Activated naive CD4-positive, alpha-beta T cell treated with Interleukin-2 at 50 U/mL for 16 hours (primary cell): ENCODE measurements around the gene CHD9NB.

Experiments
- DNase-seq: peaks from one replicate; pipeline ENCODE4 v3.0.0-alpha.2; 2020

Gene CHD9NB

DNA sequence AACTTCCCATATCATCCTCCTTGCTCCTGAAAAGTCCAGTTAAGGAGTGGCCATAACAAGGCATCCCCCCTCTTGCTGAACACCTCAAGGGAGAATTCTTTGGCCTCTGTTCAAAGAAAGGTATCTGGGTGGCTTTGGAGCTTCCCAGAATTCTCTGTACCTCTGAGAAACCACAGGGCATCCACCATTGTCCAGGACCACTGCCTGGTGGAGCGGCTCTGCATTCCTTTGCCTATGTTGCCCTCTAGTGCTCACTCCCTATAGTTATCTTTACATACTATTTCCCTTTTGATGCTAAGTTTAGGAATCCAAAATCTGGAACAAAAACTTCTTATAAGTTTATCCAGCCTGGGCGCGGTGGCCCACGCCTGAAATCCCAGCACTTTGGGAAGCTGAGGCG, 30.3 kb downstream of the CHD9NB start:
- DNase-seq: no peak

DNA sequence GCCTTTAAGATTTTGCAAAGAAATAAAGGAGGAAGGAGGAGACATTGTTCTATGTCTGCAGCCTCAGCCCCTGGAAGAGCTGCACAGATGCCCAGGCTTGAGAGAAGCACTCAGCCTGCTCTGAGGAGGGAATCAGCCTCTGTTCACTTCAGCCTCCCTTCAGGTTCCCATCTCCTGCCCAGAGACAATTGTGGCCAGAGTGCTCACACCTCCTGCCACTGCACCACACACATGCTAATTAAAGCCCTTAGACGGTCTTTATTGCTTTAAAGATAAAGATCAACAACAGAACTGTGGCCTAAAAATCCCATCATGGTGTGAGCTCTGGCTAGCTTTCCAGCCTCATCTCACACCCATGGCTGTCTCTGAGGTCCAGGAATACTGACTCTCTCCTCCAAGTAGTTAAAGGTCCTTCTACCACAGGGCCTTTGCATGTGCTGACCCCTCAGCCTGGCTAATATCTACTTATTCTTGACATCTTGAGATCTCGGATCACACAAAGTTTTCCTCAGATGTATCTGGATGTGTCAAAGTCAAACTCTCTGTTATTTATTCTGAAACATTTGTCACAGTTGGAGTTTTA, 33.8 kb downstream of the CHD9NB start:
- no peak for DNase-seq

DNA sequence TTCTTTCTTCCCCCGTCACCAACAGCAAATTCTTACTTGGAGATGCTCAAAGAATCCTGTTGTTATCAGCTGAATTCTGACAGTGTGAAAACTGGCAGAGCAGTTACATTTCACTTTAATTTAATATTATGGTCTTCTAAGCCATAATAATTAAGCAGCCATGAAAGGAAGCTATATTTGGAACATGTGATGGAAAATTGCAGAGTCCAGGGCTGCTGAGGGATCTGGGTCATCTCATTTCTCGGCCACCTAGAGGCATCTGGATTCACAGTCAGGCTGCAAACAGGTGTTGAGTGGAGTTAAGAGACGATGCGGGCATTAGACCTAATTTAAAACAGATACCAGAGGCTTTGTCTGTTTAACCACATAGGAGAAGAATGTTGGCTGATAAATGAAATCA, 38.4 kb downstream of the CHD9NB start:
- DNase-seq: no peak

DNA sequence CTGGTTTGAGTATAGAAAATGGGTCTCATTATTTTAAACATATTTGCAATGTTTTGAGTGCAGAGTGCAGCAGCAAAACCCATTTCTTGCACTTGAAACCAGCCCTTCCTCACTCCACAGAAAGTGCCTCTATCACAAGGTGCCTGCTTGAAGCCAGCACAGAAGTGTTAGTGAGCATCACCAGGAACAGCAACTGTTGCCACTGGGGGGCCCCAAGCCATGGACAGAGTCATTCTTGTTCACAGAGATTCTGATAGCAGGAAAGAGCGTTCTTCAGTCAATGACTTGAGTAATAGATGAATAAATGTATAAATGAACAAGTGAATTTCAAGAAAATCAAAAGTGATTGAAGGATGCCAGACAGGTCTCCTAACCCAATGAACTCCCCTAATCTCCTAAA, 45.6 kb downstream of the CHD9NB start:
- no peak for DNase-seq

DNA sequence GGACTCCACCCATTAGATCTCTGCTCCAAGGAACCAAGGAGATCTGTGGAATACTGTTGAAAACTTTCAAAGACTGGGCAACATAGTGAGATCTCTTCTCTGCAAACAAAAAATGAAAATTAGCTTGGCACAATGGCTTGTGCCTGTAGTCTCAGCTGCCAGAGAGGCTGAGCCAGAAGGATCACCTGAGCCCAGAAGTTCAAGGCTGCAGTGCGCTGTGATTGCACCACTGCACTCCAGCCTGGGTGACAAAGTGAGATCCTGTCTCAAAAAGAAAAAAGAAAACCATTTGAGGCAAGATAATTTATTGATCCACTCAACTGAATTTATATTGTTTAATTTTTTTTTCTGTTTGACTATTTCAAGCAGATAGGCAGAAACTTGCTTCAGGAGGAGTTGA, 54.8 kb downstream of the CHD9NB start:
- no peak for DNase-seq

DNA sequence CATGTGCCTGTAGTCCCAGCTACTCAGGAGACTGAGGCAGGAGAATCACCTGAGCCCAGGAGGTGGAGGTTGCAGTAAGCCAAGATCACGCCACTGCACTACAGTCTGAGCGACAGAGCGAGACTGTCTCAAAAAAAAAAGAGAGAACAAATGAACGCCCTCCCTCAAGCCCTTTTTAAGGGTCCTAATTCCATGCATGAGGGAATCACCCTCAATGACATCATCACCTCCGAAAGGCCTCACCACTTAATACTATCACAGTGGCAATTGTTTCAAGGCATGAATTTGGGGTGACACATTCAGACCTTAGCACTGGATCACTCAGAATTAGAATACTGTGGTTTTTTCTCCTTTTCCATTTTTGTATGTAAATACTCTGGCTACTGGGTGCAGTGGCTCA, 57.8 kb downstream of the CHD9NB start:
- DNase-seq: no peak

DNA sequence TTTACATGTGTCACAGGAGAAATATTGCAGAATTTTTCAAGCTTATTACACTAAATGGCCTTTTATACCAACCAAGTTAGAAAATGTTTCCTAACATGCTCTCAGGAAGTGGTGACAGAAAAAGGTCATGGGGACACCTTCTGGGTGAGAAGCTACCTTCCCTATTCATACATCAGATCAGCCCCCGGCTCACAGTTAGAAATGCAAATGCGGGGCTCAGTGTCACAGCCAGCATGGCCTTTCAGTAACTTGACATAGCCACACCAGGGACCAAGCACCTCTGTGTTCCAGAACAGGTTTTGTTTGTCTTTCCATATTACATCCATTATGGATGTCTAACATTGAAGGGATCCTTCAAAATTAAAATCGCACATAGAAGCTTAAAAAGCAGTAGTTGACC, 59.5 kb downstream of the CHD9NB start:
- DNase-seq: no peak

DNA sequence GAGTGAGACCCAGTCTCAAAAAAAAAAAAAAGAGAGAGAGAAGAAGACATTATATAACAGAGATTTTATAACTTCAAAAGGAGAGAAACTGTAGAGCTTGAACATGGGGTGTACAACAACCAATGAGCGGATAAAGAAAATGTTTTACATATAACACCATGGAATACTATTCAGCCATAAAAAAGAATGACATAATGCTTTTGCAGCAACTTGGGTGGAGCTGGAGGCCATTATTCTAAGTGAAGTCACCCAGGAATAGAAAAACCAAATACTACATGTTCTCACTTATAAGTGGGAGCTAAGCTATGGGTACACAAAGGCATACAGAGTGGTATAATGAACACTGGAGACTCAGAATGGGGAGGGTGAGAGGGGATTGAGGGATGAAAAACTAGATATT, 61.1 kb downstream of the CHD9NB start:
- DNase-seq: no peak
